Measurements from ENCODE around the gene SOS1.
A peak's percentile ranks its signal among the peaks of the same experiment; 100 is the strongest.
"Not testable (repeated sequence)": the region's sequence is repeated elsewhere in the genome, so short reads cannot be mapped to it uniquely, and the experiment has no call there.

SOS1 gene

GRCh38 chr2:39120771-39121522 is at the start of gene SOS1:
TSS of gene SOS1 (minus strand) at chr2:39121051. CDS start at chr2:39120422, 629 bp downstream.
- peaks cover 26% of the 10 kb centered on the region for H3K4me1 ChIP-seq (ENCODE audit: control insufficient read depth, insufficient read depth, low read length)
- H3K9me3 ChIP-seq (ENCODE audit: control insufficient read depth, insufficient read depth, low read length): no peaks in the 10 kb centered on the region
- peak within 1 kb of the TSS; percentile 87 for H3K4me3 ChIP-seq (ENCODE audit: low read depth, low read length)
- peak within 1 kb of the TSS; percentile 55 for H3K9ac ChIP-seq (ENCODE audit: low read depth, low read length)
- no peaks in the 10 kb centered on the region for H3K27me3 ChIP-seq (ENCODE audit: control insufficient read depth, insufficient read depth, low read length)
- peaks cover 12% of the 10 kb centered on the region for H3K36me3 ChIP-seq (ENCODE audit: control insufficient read depth, insufficient read depth, low read length)
- H3K27ac ChIP-seq (ENCODE audit: low read depth, low read length): peak within 1 kb of the TSS; percentile 90

GRCh38 chr2:39164089-39164488 is 43.2 kb upstream of the SOS1 start:
- no peaks in the 10 kb centered on the region for H3K36me3 ChIP-seq (ENCODE audit: control insufficient read depth, insufficient read depth, low read length)
- no peak overlapping the region for H3K27ac ChIP-seq (ENCODE audit: low read depth, low read length)
- no peak overlapping the region for H3K9ac ChIP-seq (ENCODE audit: low read depth, low read length)
- no peak overlapping the region for H3K4me3 ChIP-seq (ENCODE audit: low read depth, low read length)
- peaks cover 12% of the 10 kb centered on the region for H3K4me1 ChIP-seq (ENCODE audit: control insufficient read depth, insufficient read depth, low read length)
- no peaks in the 10 kb centered on the region for H3K9me3 ChIP-seq (ENCODE audit: control insufficient read depth, insufficient read depth, low read length)
- no peaks in the 10 kb centered on the region for H3K27me3 ChIP-seq (ENCODE audit: control insufficient read depth, insufficient read depth, low read length)

GRCh38 chr2:39160982-39161381 is 40.1 kb upstream of the SOS1 start:
- Histone ChIP-seq H3K27ac (ENCODE audit: low read depth, low read length) (no peak overlapping the region), H3K4me3 (ENCODE audit: low read depth, low read length) (no peak overlapping the region), H3K9ac (ENCODE audit: low read depth, low read length) (no peak overlapping the region), H3K4me1 (ENCODE audit: control insufficient read depth, insufficient read depth, low read length) (peaks cover 8% of the 10 kb centered on the region), H3K27me3 (ENCODE audit: control insufficient read depth, insufficient read depth, low read length) (no peaks in the 10 kb centered on the region), H3K9me3 (ENCODE audit: control insufficient read depth, insufficient read depth, low read length) (no peaks in the 10 kb centered on the region), H3K36me3 (ENCODE audit: control insufficient read depth, insufficient read depth, low read length) (no peaks in the 10 kb centered on the region)

DNA sequence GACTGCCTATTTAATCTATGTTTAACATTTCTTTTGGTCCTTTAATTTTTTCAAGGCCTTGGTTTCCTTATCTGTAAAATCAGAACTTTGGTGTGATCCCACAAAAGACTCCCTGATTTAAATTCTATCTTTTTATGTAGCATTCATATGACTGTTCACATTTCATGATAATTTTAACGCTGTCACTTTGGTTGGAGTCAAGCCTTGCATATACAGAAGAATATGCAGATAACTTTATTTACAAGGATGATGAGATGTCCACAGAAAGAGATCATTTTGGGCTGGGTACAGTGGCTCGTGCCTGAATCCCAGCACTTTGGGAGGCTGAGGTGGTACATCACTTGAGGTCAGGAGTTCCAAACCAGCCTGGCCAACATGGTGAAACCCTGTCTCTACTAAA is 38.4 kb upstream of the SOS1 start:
- Histone ChIP-seq H3K4me3 (ENCODE audit: low read depth, low read length) (no peak overlapping the region), H3K27ac (ENCODE audit: low read depth, low read length) (no peak overlapping the region), H3K27me3 (ENCODE audit: control insufficient read depth, insufficient read depth, low read length) (no peaks in the 10 kb centered on the region), H3K4me1 (ENCODE audit: control insufficient read depth, insufficient read depth, low read length) (peaks cover 15% of the 10 kb centered on the region), H3K9me3 (ENCODE audit: control insufficient read depth, insufficient read depth, low read length) (no peaks in the 10 kb centered on the region), H3K9ac (ENCODE audit: low read depth, low read length) (no peak overlapping the region), H3K36me3 (ENCODE audit: control insufficient read depth, insufficient read depth, low read length) (no peaks in the 10 kb centered on the region)

- H3K4me1 ChIP-seq (ENCODE audit: control insufficient read depth, insufficient read depth, low read length): peaks cover 15% of the 10 kb centered on the region
- H3K9me3 ChIP-seq (ENCODE audit: control insufficient read depth, insufficient read depth, low read length): no peaks in the 10 kb centered on the region
Measured at GRCh38 chr2:39158351-39158750, 37.5 kb upstream of the SOS1 start.

GRCh38 chr2:39156846-39157245 is 36.0 kb upstream of the SOS1 start:
- H3K27ac ChIP-seq (ENCODE audit: low read depth, low read length): no peak overlapping the region
- peaks cover 11% of the 10 kb centered on the region for H3K4me1 ChIP-seq (ENCODE audit: control insufficient read depth, insufficient read depth, low read length)
- H3K36me3 ChIP-seq (ENCODE audit: control insufficient read depth, insufficient read depth, low read length): no peaks in the 10 kb centered on the region
- no peaks in the 10 kb centered on the region for H3K9me3 ChIP-seq (ENCODE audit: control insufficient read depth, insufficient read depth, low read length)
- no peak overlapping the region for H3K9ac ChIP-seq (ENCODE audit: low read depth, low read length)
- no peak overlapping the region for H3K4me3 ChIP-seq (ENCODE audit: low read depth, low read length)
- H3K27me3 ChIP-seq (ENCODE audit: control insufficient read depth, insufficient read depth, low read length): no peaks in the 10 kb centered on the region

More at GRCh38 chr2:39158351-39158750, 37.5 kb upstream of the SOS1 start:
- H3K36me3 ChIP-seq (ENCODE audit: control insufficient read depth, insufficient read depth, low read length): no peaks in the 10 kb centered on the region
- H3K27ac ChIP-seq (ENCODE audit: low read depth, low read length): no peak overlapping the region
- H3K4me3 ChIP-seq (ENCODE audit: low read depth, low read length): no peak overlapping the region
- H3K9ac ChIP-seq (ENCODE audit: low read depth, low read length): no peak overlapping the region
- no peaks in the 10 kb centered on the region for H3K27me3 ChIP-seq (ENCODE audit: control insufficient read depth, insufficient read depth, low read length)

DNA sequence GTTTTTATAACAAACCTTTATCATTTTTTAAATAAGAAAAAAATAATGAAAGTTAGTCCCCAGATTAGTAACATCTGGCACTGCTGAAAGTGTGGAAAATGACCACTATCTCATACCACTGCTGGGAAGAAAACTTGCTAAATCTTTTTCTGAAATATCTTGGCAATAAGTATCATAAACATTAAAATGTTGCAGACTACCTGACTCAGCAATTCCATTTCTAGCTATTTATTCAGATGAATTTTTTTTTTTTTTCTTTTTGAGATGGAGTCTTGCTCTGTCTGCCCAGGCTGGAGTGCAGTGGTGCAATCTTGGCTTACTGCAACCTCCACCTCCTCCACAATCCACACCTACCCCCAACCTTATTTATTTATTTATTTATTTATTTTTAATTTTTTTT is 35.3 kb upstream of the SOS1 start:
- H3K4me3 ChIP-seq (ENCODE audit: low read depth, low read length): no peak overlapping the region
- no peaks in the 10 kb centered on the region for H3K27me3 ChIP-seq (ENCODE audit: control insufficient read depth, insufficient read depth, low read length)
- H3K9ac ChIP-seq (ENCODE audit: low read depth, low read length): no peak overlapping the region
- no peak overlapping the region for H3K27ac ChIP-seq (ENCODE audit: low read depth, low read length)
- H3K36me3 ChIP-seq (ENCODE audit: control insufficient read depth, insufficient read depth, low read length): no peaks in the 10 kb centered on the region
- H3K4me1 ChIP-seq (ENCODE audit: control insufficient read depth, insufficient read depth, low read length): peaks cover 9% of the 10 kb centered on the region
- no peaks in the 10 kb centered on the region for H3K9me3 ChIP-seq (ENCODE audit: control insufficient read depth, insufficient read depth, low read length)

DNA sequence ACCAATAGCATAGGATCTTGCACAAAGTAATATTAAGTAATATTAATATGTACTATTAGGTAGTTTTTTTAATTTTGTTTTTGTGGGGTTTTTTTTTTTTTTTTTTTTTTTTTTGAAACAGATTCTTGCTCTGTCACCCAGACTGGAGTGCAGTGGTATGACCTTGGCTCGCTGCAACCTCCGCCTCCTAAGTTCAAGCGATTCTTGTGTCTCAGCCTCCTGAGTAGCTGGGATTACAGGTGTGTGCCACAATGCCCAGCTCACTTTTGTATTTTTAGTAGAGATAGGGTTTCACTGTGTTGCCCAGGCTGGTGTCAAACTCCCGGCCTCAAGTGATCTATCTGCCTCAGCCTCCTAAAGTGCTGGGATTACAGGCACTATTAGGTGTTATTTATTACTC is 34.7 kb upstream of the SOS1 start:
- not testable (repeated sequence) for H3K4me1 ChIP-seq (ENCODE audit: control insufficient read depth, insufficient read depth, low read length); H3K4me3 ChIP-seq (ENCODE audit: low read depth, low read length); H3K9me3 ChIP-seq (ENCODE audit: control insufficient read depth, insufficient read depth, low read length); H3K27me3 ChIP-seq (ENCODE audit: control insufficient read depth, insufficient read depth, low read length); H3K9ac ChIP-seq (ENCODE audit: low read depth, low read length); H3K27ac ChIP-seq (ENCODE audit: low read depth, low read length); H3K36me3 ChIP-seq (ENCODE audit: control insufficient read depth, insufficient read depth, low read length)

DNA sequence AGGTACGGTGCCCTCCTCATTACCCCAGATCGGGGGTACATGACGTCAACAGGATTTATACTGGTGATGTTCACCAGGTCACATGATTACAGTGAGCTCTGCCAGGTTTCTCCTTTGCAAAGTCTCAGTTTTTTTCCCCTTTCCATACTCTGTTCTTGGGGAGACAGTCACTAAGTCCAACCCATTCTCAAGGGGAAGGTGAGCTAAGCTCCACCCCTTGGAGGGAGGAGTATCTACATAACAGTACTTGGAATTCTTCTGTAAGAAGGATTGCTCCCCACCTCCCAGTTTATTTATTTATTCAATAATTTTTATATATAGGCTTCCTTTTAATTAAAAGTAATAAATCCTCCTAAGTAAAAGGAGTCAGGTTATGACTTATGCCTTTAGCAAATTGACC is 34.1 kb upstream of the SOS1 start:
- Histone ChIP-seq H3K4me1 (ENCODE audit: control insufficient read depth, insufficient read depth, low read length) (peaks cover 6% of the 10 kb centered on the region), H3K27me3 (ENCODE audit: control insufficient read depth, insufficient read depth, low read length) (no peaks in the 10 kb centered on the region), H3K9ac (ENCODE audit: low read depth, low read length) (no peak overlapping the region), H3K4me3 (ENCODE audit: low read depth, low read length) (no peak overlapping the region), H3K27ac (ENCODE audit: low read depth, low read length) (no peak overlapping the region), H3K9me3 (ENCODE audit: control insufficient read depth, insufficient read depth, low read length) (no peaks in the 10 kb centered on the region), H3K36me3 (ENCODE audit: control insufficient read depth, insufficient read depth, low read length) (no peaks in the 10 kb centered on the region)

DNA sequence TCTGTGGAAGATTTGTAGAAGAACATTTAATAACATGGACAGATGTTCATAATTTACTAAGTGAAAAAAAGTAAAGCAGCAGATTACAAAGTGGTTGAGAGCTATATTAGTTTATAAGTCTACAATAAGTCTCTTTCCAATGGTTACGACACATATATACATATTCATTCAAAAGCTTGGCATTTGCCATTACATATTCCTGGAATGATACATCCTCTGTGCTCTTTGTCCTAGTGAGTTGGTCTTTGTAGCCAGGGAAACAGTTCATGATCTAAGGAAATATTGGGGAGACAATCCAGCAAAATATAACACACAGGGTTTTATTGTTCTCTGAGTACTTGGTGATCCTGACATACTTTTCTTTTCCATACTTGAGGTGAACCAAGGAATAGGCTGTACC is 32.5 kb upstream of the SOS1 start:
- Histone ChIP-seq H3K27me3 (ENCODE audit: control insufficient read depth, insufficient read depth, low read length) (no peaks in the 10 kb centered on the region), H3K9ac (ENCODE audit: low read depth, low read length) (no peak overlapping the region), H3K27ac (ENCODE audit: low read depth, low read length) (no peak overlapping the region), H3K9me3 (ENCODE audit: control insufficient read depth, insufficient read depth, low read length) (no peaks in the 10 kb centered on the region), H3K36me3 (ENCODE audit: control insufficient read depth, insufficient read depth, low read length) (no peaks in the 10 kb centered on the region), H3K4me1 (ENCODE audit: control insufficient read depth, insufficient read depth, low read length) (peaks cover 6% of the 10 kb centered on the region), H3K4me3 (ENCODE audit: low read depth, low read length) (no peak overlapping the region)

DNA sequence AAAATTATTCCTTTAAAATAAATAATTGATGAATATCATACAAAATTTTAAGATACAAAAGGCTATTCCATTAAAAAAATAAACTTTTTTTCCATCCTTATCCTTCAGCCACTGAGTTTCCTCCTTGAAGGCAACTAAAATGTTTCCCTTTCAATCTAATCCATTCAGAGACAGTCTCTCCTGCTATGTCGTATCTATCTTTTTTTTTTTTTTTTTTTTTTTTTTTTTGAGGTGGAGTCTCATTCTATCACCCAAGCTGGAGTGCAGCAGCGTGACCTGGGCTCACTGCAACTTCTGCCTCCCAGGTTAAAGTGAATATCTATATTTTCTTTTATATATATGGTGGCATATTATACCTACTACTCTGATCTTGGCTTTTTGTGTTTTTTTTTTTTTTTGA is 31.7 kb upstream of the SOS1 start:
- Histone ChIP-seq H3K36me3 (ENCODE audit: control insufficient read depth, insufficient read depth, low read length) (no peaks in the 10 kb centered on the region), H3K4me3 (ENCODE audit: low read depth, low read length) (no peak overlapping the region), H3K27ac (ENCODE audit: low read depth, low read length) (no peak overlapping the region), H3K4me1 (ENCODE audit: control insufficient read depth, insufficient read depth, low read length) (peaks cover 6% of the 10 kb centered on the region), H3K9me3 (ENCODE audit: control insufficient read depth, insufficient read depth, low read length) (no peaks in the 10 kb centered on the region), H3K9ac (ENCODE audit: low read depth, low read length) (no peak overlapping the region), H3K27me3 (ENCODE audit: control insufficient read depth, insufficient read depth, low read length) (no peaks in the 10 kb centered on the region)
